CD14-positive monocyte (primary cell): Measurements from ENCODE around the gene UBE3D. TPM values are rescaled to one million over a fixed set of nuclear protein-coding genes. Genes with fewer than 3 reads are reported as not detected.

ENCODE experiments used
- DNase-seq, 3 donors: peaks; one replicate each; pipeline ENCODE4 v3.0.0-alpha.2; 2011 to 2022
- H2AFZ ChIP-seq: 2 replicates; pipeline ENCODE4 v1.6.0; 2012; ENCODE audit warnings: mild to moderate bottlenecking, low read depth, low read length, inconsistent platforms; ENCODE audit not compliant: insufficient read depth, poor library complexity, severe bottlenecking
- H3K27ac ChIP-seq, 2 donors: 1 replicate in 1 of 2; 2 replicates in 1 of 2; pipeline ENCODE4 v1.5.1; 2012 to 2013; ENCODE audit warnings: low read length in 2 of 2, control low read depth in 1 of 2, inconsistent platforms in 1 of 2, low read depth in 1 of 2, mild to moderate bottlenecking in 1 of 2
- H3K27me3 ChIP-seq, 2 donors: one replicate each; pipeline versions ENCODE4 v1.6.0 to v1.6.1; 2011 to 2013; ENCODE audit warnings: low read length in 2 of 2; ENCODE audit not compliant: control insufficient read depth in 2 of 2, insufficient read depth in 2 of 2
- H3K36me3 ChIP-seq, 2 donors: replicated peaks in 1 of 2; 1 replicate in 1 of 2; 2 replicates in 1 of 2; pipeline versions ENCODE4 v1.5.1 to v1.6.1; 2012 to 2013; ENCODE audit warnings: low read length in 2 of 2, control low read depth in 1 of 2, inconsistent platforms in 1 of 2, mild to moderate bottlenecking in 1 of 2; ENCODE audit not compliant: insufficient read depth in 2 of 2, control insufficient read depth in 1 of 2
- H3K4me1 ChIP-seq, 2 donors: 1 replicate in 1 of 2; 2 replicates in 1 of 2; pipeline versions ENCODE4 v1.5.1 to v1.6.1; 2012 to 2013; ENCODE audit warnings: low read length in 2 of 2, control low read depth in 1 of 2, inconsistent platforms in 1 of 2, mild to moderate bottlenecking in 1 of 2, moderate library complexity in 1 of 2; ENCODE audit not compliant: insufficient read depth in 2 of 2, control insufficient read depth in 1 of 2
- H3K4me2 ChIP-seq: replicated peaks from 2 replicates; pipeline ENCODE3; 2012; ENCODE audit warnings: low read length, moderate library complexity, mild to moderate bottlenecking; ENCODE audit not compliant: poor library complexity, severe bottlenecking; ENCODE audit errors: extremely low read depth
- H3K4me3 ChIP-seq, 3 experiments: fragments of 200-600 bp in 1 of 3; sonication (generic) in 1 of 3; replicated peaks in 1 of 3; 1 replicate in 2 of 3; 2 replicates in 1 of 3; pipeline ENCODE4 v1.5.1; 2011 to 2013; ENCODE audit warnings: low read length in 3 of 3, mild to moderate bottlenecking in 3 of 3, control low read depth in 2 of 3, low read depth in 2 of 3, inconsistent platforms in 1 of 3, moderate library complexity in 1 of 3
- H3K79me2 ChIP-seq: 2 replicates; pipeline ENCODE4 v1.6.0; 2012; ENCODE audit warnings: mild to moderate bottlenecking, control low read depth, inconsistent platforms, low read length, moderate library complexity; ENCODE audit not compliant: insufficient read depth
- H3K9ac ChIP-seq: 2 replicates; pipeline ENCODE4 v1.6.0; 2017; ENCODE audit warnings: low read length, mild to moderate bottlenecking; ENCODE audit not compliant: insufficient read depth, poor library complexity, severe bottlenecking
- H3K9me3 ChIP-seq, 2 donors: replicated peaks in 1 of 2; 1 replicate in 1 of 2; 2 replicates in 1 of 2; pipeline versions ENCODE4 v1.5.1 to v1.6.1; 2012 to 2013; ENCODE audit warnings: low read length in 2 of 2, control low read depth in 1 of 2; ENCODE audit not compliant: control insufficient read depth in 1 of 2, insufficient read depth in 1 of 2
- H4K20me1 ChIP-seq: 2 replicates; pipeline ENCODE4 v1.6.0; 2012; ENCODE audit warnings: mild to moderate bottlenecking, low read length, control low read depth, moderate library complexity; ENCODE audit not compliant: insufficient read depth
- H3K27ac Mint-ChIP-seq, 7 donors: one replicate each; pipeline ENCODE4 v1.8.0; 2020; ENCODE audit warnings: mild to moderate bottlenecking in 7 of 7, mixed read lengths in 7 of 7, moderate library complexity in 6 of 7, inconsistent platforms in 2 of 7
- H3K27me3 Mint-ChIP-seq, 3 donors: one replicate each; pipeline ENCODE4 v1.8.0; 2021 to 2022; ENCODE audit warnings: low read depth in 3 of 3, mild to moderate bottlenecking in 3 of 3, mixed read lengths in 3 of 3, moderate library complexity in 3 of 3, inconsistent platforms in 1 of 3
- H3K36me3 Mint-ChIP-seq, 2 donors: one replicate each; pipeline ENCODE4 v1.8.0; 2020; ENCODE audit warnings: mixed read lengths in 2 of 2, inconsistent platforms in 1 of 2, mild to moderate bottlenecking in 1 of 2
- H3K4me1 Mint-ChIP-seq: one replicate; pipeline ENCODE4 v1.8.0; 2020; ENCODE audit warnings: mild to moderate bottlenecking, mixed read lengths
- H3K4me3 Mint-ChIP-seq, 2 donors: one replicate each; pipeline ENCODE4 v1.8.0; 2020; ENCODE audit warnings: mild to moderate bottlenecking in 2 of 2, mixed read lengths in 2 of 2, moderate library complexity in 1 of 2
- H3K9me3 Mint-ChIP-seq, 7 donors: one replicate each; pipeline ENCODE4 v1.8.0; 2020 to 2022; ENCODE audit warnings: mixed read lengths in 7 of 7, mild to moderate bottlenecking in 6 of 7, moderate library complexity in 6 of 7, inconsistent platforms in 2 of 7
- WGBS: methylation state at CpG from one replicate; pipeline ENCODE4 v1.1.5; 2013; ENCODE audit warnings: missing lambda C conversion rate; ENCODE audit not compliant: insufficient coverage; 5-methylcytosine and 5-hydroxymethylcytosine counted together
- intact Hi-C, 2 donors: fragments of 100-400 bp; cut with micrococcal nuclease; formaldehyde crosslinking; loops; one replicate each; pipeline versions ENCODE4 v1.15.0 to v1.15.1; 2023
- polyA plus RNA-seq, 3 donors: library from polyadenylated mRNA; depleted of rRNA in 1 of 3; unstranded in 2 of 3; stranded (reverse) in 1 of 3; fragments of 300-500 nt in 2 of 3; fragments of >200 nt in 1 of 3; fragmentation: Illumina TruSeq in 2 of 3; gene quantifications; 1 replicate in 2 of 3; 2 replicates in 1 of 3; pipeline ENCODE4 v1.2.3, GENCODE V29; 2012 to 2021
- TF ChIP-seq, protein P1 (sequence below): fragments of 200-600 bp; IDR thresholded peaks from one replicate; pipeline ENCODE4 v1.8.0; 2022; ENCODE audit warnings: antibody characterized with exemption, mild to moderate bottlenecking

Gene UBE3D
- polyA plus RNA-seq, 3 donors = 0.61 to 1.7 (median 1.1) TPM

DNA sequence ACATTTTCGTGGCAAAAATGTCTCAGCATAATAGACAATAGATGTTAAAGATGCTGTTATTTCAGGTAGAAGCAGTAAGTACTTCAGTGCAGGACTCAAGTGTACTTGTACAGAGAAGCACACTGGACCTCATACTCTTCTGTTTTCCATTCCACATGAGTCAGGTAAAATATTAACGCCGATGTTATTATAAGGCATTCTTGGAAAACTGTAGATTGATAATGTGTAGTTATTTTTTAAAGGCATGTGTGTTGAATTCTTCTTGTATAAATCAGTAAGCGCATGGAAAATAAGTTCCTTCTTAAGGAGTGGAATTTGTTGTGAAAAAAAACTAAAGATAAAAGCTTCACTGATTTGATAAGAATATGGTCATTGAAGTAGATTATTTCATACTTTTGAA lies 47.6 kb upstream of the UBE3D start:
- TF ChIP-seq, protein P1, sequence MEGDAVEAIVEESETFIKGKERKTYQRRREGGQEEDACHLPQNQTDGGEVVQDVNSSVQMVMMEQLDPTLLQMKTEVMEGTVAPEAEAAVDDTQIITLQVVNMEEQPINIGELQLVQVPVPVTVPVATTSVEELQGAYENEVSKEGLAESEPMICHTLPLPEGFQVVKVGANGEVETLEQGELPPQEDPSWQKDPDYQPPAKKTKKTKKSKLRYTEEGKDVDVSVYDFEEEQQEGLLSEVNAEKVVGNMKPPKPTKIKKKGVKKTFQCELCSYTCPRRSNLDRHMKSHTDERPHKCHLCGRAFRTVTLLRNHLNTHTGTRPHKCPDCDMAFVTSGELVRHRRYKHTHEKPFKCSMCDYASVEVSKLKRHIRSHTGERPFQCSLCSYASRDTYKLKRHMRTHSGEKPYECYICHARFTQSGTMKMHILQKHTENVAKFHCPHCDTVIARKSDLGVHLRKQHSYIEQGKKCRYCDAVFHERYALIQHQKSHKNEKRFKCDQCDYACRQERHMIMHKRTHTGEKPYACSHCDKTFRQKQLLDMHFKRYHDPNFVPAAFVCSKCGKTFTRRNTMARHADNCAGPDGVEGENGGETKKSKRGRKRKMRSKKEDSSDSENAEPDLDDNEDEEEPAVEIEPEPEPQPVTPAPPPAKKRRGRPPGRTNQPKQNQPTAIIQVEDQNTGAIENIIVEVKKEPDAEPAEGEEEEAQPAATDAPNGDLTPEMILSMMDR = no peak
- H3K9ac ChIP-seq = no peak overlapping the region
- Mint-ChIP-seq H3K4me3 (no peak overlapping the region), H3K36me3 (peaks cover 33 to 42% of the 10 kb centered on the region in 2 donors), H3K27ac (no peak overlapping the region), H3K9me3 (no peaks in the 10 kb centered on the region), H3K4me1 (peaks cover 6% of the 10 kb centered on the region), H3K27me3 (peaks cover 0 to 2% (median 0%) of the 10 kb centered on the region in 3 donors)
- H3K4me2 ChIP-seq = no peak overlapping the region
- no peaks in the 10 kb centered on the region for H3K79me2 ChIP-seq
- H3K9me3 ChIP-seq = no peaks in the 10 kb centered on the region
- no peak overlapping the region for H2AFZ ChIP-seq
- WGBS = no CpG with 5 or more reads among the region's 4 CpGs
- no peaks in the 10 kb centered on the region for H3K27me3 ChIP-seq
- no peak overlapping the region for H3K27ac ChIP-seq
- DNase-seq = no peak
- H3K4me1 ChIP-seq = peaks cover 0 to 6% of the 10 kb centered on the region in 2 donors
- H4K20me1 ChIP-seq = no peaks in the 10 kb centered on the region
- intact Hi-C loops = no loop called here
- H3K36me3 ChIP-seq = peaks cover 29 to 55% of the 10 kb centered on the region in 2 donors
- H3K4me3 ChIP-seq = no peak overlapping the region

DNA sequence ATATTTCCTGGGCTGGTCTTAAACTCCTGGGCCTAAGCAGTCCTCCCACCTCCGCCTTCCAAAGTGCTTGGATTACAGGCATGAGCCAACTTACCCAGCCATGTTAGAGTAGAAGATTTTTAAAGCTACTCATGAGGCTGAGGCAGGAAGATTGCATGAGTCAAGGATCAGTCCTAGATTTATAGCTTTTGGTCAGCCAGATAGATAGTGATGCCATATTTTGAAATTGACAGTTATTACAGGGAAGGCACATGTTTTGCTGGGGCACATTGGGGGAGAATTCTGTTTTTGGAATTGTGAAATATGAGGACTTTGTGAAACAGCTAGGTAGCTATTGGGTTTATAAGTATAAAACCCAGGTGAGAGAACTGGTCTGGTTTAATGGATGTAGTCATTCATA lies 42.7 kb upstream of the UBE3D start:
- Histone ChIP-seq H3K27me3 (no peaks in the 10 kb centered on the region), H3K9me3 (no peaks in the 10 kb centered on the region), H3K4me1 (no peaks in the 10 kb centered on the region), H3K9ac (no peak overlapping the region), H3K4me2 (no peak overlapping the region), H3K4me3 (no peak overlapping the region), H3K79me2 (no peaks in the 10 kb centered on the region), H3K27ac (no peak overlapping the region), H4K20me1 (no peaks in the 10 kb centered on the region), H2AFZ (no peak overlapping the region), H3K36me3 (peaks cover 31 to 66% of the 10 kb centered on the region in 2 donors)
- Mint-ChIP-seq H3K4me1 (no peaks in the 10 kb centered on the region), H3K9me3 (peaks cover 0 to 3% (median 0%) of the 10 kb centered on the region in 7 donors), H3K27me3 (peaks cover 0 to 1% (median 0%) of the 10 kb centered on the region in 3 donors), H3K27ac (no peak overlapping the region), H3K36me3 (peaks cover 54 to 64% of the 10 kb centered on the region in 2 donors), H3K4me3 (no peak overlapping the region)
- DNase-seq = no peak
- TF ChIP-seq, protein P1 = no peak
- WGBS = 90% methylated on average over 1 of the region's 1 CpG
- intact Hi-C loops = no loop called here
